ENCODE measurements around the gene SLC26A6.

SLC26A6 gene

GRCh38 chr3:48635222-48636021 is at the start of gene SLC26A6:
Gene SLC26A6 (minus strand): TSS chr3:48635461. CDS start chr3:48635393, 68 bp downstream.
- DNase-seq (ENCODE audit: low spot score) = peak; percentile 91

DNA sequence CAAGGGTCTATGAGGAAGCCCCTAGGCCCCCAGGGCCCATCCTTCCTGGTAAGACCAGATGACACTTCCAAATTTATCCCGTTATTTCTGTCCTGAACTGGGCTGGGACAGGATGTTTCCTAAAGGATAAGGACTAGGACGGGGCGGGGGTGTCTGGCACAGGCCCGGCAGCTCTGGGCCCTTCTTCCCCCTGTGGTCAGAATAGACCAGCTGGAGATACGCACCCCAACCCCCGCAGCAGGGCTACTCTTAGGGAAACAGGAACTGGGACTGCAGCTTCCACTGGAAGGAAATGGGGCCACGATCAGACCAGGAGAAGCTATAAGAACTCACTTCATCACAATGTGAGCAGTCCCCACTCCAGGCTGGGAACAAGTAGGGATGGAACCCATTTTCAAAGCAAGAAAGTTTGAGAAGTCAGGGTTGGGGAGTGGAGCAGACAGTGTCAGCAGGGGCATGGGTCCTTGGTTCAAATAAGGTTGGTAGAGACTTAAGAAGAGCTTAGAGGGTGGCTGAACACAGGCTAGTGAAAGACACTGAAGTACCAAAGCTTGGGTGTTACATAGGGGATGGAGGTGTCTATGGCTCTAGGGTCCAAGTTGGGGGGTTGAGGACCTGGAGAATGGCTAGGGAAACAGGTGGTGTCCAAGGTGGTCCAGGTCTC is 49.4 kb upstream of the SLC26A6 start:
- no peak for DNase-seq (ENCODE audit: low spot score)

DNA sequence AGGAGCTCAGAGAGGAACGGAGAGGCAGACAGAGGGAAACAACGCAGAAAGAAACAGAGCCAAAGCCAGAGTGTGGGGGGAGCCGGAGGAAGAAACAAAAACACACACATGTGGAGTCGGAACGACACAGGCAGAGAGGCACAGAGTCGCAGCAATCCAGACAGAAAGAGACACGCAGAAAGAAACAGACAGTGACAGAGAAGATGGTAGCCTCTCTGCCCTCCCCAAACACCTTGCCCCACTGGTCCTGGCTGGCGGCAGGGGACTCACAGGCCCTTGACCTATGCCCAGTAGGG is 48.7 kb upstream of the SLC26A6 start:
- DNase-seq (ENCODE audit: low spot score) = no peak

GRCh38 chr3:48682786-48683185 is 47.5 kb upstream of the SLC26A6 start:
- no peak for DNase-seq (ENCODE audit: low spot score)

DNA sequence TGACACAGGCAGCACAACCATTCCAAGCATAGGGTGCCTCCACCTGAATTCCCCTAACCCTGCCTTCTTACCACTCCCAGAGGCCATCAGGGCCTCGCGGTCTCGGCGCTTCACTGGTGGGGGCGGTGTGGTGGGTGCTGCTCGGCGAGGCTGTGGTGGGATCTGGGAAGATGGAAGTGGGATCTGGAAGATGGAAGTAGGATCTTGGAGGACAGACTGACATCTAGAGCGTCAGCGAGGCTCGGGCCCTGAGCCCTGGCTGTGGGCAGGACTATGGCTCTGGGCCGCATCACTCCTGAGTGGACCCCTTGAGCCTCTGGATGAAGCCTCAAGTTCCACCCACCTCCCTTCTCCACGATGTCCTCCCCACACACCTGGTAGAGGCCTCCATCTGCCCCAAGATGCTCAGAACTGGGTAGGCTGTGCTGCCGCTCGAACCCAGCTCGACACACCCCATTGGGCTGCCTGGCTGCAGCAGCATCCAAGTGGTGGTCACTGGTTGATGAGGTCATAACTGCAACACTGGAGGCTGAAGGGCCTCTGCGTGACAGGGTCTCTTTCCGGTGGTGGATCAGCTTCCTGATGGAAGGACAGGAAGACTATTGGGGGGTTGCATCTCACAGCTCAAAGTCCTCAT is 46.8 kb upstream of the SLC26A6 start:
- no peak for DNase-seq (ENCODE audit: low spot score)

DNA sequence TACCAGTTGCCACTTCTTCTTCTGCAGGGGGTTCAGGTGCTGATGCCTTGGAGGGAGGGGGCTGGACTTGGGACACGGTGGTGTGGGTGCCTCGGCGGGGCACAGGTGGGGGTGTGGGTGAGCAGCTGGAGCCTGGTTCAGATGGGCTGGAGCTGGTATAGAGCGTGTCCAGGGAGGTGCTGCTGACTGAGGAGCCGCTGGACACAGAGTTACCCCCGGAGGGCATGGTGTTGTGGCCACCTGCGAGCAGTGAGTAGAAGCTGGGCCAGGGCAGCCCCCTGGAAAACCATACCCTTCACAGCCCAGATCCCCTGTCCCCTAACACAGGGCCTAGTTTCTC is 46.2 kb upstream of the SLC26A6 start:
- no peak for DNase-seq (ENCODE audit: low spot score)

DNA sequence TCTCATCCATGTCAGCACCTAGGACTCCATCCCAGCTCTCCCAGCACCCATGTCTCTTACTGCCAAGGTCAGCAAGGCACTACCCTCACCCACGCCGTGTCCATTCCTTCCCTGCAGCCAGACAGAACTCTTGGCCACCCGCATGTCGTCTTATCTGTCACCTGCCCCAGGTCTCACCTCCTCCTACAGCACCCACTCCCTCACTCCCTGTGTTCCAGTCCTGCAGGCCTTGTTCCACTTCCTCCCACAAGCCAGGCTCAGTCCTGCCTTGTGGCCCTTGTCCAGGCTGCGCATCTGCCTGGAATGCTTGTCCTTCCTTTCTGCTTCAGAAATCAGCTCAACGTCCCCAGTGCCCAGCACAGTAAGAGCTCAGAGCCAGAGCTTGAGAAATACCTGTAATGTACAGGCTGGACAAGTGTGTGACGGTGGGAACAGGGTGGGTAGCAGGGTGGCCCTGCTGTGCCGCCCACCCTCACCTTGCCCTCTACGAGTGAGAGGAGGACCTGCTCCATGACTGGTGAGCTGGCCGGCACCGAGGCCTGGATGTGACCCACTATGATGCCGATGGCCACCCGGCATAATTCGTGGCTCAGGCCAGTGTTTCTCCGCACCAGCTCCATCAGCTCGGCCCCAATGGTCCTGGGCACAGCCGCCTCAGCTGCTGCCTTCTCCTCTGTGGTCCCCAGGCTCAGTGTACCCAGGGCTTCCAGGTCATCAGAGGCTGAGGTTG is 45.7 kb upstream of the SLC26A6 start:
- DNase-seq (ENCODE audit: low spot score) = no peak

DNA sequence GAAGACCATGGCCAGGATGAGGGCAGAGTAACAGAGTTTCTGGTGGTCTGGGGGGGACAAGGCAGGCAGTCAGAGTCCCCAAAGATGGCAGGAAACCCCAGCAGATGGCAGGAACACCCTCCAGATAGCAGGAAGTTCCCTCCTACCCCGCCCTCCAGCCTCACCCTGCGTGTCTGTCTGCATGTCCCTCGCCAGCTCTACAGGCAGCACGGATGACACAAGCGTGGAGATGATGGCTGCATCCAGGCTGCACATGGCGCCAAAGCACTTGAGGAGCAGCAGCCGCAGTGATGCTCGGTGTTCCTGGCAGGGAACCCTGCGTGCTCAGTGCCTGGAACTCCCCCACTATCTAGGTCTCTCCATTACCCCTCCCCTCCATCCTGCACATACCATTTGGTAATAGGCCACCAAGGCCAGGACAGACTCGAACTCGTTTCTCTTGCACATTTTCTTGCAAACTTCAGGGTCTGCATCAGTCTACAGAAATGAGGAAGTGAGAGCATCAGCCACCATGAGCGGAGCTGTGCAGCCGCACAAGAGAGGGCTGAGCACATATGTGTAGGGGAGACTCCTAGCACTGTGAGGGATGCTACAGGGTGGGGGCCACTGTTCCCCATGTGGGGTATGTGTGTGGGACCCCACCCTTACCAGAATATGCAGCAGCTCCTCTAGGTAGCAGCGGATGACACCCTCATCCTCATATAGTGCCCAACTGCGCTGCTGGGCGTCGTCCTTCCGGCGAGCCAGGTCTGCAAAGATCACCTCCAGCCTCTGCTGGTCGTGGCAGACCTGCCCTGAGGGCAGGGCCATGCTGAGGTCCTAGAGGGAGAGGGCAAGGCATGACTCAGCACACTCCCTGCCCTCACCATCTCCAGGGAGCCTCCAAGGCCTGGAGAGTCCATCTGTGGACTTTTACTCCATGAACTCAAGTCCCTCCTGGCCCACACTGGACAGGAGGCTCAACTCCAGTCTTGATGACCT is 44.4 kb upstream of the SLC26A6 start:
- no peak for DNase-seq (ENCODE audit: low spot score)

DNA sequence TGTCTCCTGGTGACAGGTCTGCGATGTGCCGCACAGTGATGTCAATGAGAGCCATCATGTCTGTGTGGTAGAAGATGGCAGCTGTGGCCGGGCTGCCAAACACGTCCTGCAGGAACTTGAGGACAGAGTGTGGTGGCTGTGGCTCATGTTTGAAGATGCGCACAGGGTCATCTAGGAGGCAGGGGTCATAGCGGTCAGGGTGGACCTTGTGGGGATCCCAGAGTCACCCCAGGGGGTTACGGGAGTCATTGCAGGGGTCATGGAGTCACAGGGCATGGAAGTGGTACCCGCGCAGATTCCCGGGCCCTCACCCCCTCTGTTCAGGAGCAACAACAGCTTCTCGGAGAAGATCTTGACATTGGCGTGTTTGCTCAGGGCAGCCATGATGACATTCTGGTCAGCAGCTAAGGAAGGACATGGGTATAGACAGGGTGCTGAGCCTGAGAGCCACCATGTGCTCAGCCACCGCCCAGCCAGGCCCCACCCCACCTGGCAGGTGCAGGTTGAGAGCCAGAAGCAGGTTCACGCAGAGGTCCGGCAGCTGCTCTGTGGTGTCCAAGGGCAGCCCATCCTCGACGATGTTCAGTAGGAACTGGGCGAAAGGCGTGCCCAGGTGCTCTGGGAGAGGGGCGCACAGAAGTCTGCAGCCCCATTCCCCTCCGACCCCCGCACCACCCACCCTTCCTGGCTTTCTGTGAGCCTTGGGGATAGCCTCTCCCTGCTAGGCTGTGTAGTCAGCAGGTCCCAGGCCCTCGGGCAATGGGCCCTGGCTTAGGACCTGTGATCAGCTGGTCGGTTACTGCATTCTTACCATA is 43.5 kb upstream of the SLC26A6 start:
- DNase-seq (ENCODE audit: low spot score) = no peak

DNA sequence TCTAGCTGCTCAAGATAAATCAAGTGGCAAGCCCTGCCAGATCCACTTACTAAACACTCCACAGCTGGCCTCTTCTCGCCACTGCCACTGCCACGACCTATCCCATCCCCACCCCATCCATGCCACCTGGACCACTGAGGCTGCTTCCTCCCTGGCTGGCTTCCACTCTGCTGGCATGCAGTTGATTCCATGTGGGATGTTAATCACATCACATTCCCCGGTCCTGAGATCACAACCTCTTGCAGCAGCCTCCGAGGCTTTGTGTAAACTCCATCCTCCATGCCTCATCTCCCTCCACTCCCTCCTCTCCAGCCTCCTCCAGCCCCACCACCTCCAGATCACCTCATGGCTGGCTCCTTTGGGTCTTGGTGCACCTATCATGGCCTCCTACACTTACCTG is 42.8 kb upstream of the SLC26A6 start:
- DNase-seq (ENCODE audit: low spot score) = no peak

DNA sequence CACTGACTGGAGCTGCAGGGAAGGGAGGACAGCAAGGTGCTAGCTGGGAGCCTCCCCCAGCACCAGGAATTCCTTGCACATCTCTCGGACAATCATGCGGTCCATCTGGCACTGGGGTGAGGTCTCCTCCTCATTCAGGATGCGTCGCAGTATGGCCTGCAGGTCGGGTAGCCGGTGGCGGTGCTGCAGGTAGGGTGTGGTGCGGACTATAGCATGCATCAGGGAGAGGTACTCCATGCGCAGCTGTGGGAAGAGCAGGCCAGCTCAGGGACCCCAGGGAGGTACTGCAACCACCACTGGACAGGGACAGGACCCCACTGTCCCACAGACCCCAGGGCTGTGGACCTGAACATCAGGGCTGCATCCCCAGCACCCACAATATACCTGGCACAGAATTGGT is 39.2 kb upstream of the SLC26A6 start:
- DNase-seq (ENCODE audit: low spot score) = no peak

DNA sequence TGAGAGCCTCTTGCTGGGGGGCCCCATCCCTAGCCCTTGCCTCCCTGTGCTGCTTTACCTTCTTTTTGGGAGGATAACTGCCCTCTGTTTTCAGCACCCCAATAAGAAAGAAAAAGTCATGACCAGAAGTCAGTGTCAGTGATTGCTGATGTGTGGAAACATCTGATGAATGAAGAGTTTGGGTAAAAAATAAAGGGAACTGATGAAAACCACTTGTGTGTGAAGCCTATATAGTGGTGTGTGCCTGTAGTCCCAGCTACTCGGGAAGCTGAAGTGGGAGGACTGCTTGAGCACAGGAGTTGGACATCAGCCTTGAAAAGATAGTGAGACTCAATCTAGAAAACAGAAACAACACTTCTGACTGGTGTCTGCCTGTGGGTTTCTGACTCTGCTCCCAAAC is 37.3 kb upstream of the SLC26A6 start:
- no peak for DNase-seq (ENCODE audit: low spot score)

- no peak for DNase-seq (ENCODE audit: low spot score)
Observed at GRCh38 chr3:48664929-48665328, 29.7 kb upstream of the SLC26A6 start.

DNA sequence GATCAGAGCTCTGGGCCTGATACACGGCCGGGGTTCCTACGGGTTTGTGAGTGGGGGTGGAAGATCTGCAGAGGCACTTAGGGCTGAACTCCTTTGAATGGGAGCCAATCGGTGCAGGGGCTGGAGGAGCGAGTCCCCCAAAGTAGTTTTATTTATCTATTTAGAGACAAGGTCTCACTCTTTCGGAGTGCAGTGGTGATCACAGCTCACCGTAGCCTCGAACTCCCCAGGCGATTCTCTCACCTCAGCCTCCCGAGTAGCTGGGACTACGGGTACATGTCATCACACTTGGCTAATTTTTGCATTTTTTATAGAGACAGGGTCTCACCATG is 29.0 kb upstream of the SLC26A6 start:
- DNase-seq (ENCODE audit: low spot score) = no peak

DNA sequence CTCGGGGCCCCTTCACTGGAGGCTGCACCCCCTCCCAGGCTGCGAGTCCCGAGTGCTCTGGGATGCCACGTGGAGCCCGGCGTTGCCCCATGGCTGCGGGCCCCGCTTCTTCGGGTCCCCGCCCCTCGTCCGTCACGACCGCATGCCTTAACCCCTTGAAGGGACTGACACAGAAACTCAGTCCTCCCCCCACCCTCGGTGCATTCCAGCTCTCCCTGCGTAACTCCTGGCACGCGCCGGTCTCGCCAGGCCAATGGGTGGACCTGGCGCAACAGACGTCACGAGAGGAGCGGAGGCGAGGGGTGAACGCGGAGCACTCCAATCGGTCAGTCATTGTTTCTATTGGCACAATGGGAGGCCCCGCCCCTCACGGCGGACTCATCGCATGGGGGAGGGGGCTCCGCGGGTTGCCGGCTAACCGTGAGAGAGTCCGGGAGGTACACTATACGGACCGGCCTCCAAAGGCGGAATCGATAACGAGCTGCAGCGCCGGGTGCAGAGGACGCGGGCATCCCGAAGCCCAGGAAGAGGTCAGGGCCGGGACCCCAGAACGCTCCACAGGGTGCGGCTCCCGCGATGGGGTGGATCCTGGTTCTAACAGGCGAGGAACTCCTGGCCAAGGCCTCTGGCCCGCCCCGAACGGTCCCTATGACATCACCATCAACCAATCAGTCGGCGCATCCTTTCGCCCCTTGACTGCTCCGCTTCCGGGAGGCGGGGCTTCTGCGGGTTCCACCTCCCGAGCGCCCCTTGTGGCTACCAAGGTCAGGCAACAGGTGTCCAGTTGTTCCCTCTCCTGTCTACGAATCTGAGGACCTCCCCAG is 28.4 kb upstream of the SLC26A6 start:
- peak; percentile 94 for DNase-seq (ENCODE audit: low spot score)

- DNase-seq (ENCODE audit: low spot score) = peak; percentile 48
Observed at GRCh38 chr3:48662753-48663488, 27.7 kb upstream of the SLC26A6 start, which contains the start of gene CELSR3. Gene CELSR3 (minus strand): TSS chr3:48662886. CDS start chr3:48662634, 252 bp downstream.

DNA sequence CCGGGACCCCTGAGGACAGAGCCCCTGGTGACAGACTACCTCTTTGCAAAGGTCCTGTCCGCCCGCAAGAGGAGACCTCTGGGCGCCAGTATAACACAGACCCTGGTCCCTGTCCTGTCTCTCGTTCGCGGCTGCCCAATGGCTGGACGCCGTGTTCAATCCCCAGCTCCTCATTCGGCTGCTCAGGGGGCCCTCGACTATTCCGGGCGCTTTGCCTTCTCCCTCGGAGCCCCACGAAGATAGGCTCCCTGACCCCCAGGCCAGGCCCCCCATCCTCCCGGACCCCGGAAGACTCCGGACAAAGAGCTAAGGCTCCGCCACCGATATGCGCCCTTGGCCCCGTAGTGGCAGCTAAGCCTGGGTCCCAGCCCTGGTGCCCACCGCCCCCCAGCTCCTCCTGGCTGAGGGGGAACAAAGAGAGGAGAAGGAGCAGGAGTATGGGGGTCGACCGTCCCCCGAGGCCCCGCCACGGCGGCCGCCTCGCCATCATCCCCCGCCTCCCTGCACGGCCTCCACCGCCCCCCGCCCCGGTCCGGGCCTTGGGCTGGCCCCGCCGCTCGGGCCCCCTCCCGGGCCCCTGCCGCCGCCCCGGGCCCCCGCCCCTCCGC is 27.0 kb upstream of the SLC26A6 start:
- DNase-seq (ENCODE audit: low spot score) = no peak

DNA sequence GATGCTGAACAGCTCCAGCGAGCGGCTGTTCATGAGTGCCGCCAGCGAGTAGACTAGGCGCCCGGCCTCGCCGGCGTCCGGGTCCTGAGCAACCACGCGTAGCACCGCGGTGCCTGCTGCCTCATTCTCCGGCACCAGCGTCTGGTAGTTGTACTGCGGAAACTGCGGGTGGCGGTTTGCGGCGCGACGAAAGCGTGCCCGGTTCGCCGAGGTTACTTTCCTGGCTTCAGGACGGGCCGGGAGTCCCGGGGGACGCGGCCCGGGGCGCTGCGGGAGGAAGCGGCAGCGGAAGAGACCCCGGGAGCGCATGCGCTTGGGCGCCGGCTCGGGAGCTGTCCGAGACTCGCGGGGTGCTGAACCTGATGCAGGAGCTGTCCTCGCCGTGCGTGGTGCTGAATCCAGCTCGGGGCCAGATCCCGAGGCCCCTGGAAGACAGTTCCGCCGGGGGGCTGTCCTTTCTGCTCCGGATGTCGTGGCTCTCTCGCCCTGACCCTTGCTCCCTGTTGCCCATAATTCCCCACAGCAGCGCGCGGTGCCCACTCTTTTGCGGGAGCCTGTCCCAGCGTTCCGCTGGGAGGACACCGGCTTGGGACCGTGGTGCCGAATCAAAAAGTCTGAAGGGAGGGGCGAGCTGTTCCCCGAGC is 26.4 kb upstream of the SLC26A6 start:
- DNase-seq (ENCODE audit: low spot score) = peak; percentile 50

Data from hematopoietic multipotent progenitor cell treated with erythropoietin and hydrocortisone succinate and interleukin-3 and kit ligand, for 17 days (in vitro differentiated cells).